SJSA1 (cell line): Measurements from ENCODE around the gene ZYX. TPM values are rescaled to one million over a fixed set of nuclear protein-coding genes. Genes with fewer than 3 reads are reported as not detected.

Experiments
- DNase-seq, 2 experiments: peaks; one replicate each; pipeline ENCODE4 v3.0.0-alpha.2; 2015 to 2020; ENCODE audit warnings: low spot score in 2 of 2, low read depth in 1 of 2
- H3K27ac ChIP-seq: fragments of 250-450 bp; sonication (Bioruptor Pico); 2 replicates; pipeline ENCODE4 v1.5.1; 2020; ENCODE audit warnings: mild to moderate bottlenecking, moderate library complexity
- H3K27me3 ChIP-seq: fragments of 250-450 bp; sonication (Bioruptor Pico); replicated peaks from 2 replicates; pipeline ENCODE4 v1.5.1; 2020; ENCODE audit warnings: mild to moderate bottlenecking, moderate library complexity
- H3K36me3 ChIP-seq: fragments of 250-450 bp; sonication (Bioruptor Pico); 2 replicates; pipeline ENCODE4 v1.5.1; 2020; ENCODE audit warnings: mild to moderate bottlenecking
- H3K4me1 ChIP-seq: fragments of 250-450 bp; sonication (Bioruptor Pico); replicated peaks from 2 replicates; pipeline ENCODE4 v1.6.1; 2021; ENCODE audit warnings: mild to moderate bottlenecking
- H3K4me3 ChIP-seq: fragments of 250-450 bp; sonication (Bioruptor Pico); 2 replicates; pipeline ENCODE4 v1.5.1; 2020; ENCODE audit warnings: mild to moderate bottlenecking
- H3K9me3 ChIP-seq: fragments of 250-450 bp; sonication (Bioruptor Pico); replicated peaks from 2 replicates; pipeline ENCODE4 v1.5.1; 2020; ENCODE audit warnings: mild to moderate bottlenecking
- total RNA-seq: library from RNA; depleted of rRNA; stranded (reverse); fragments of >200 nt; shearing (Covaris generic); gene quantifications from 2 replicates; pipeline ENCODE4 v1.2.3, GENCODE V29; 2014; rRNA removed

Gene ZYX
- 68.7 and 86.5 TPM in 2 replicates for total RNA-seq

- peak; percentile 90 to 99 for DNase-seq
- Histone ChIP-seq H3K27ac (peak within 1 kb of the TSS; percentile 92), H3K4me1 (peaks cover 54% of the 10 kb centered on the region)
Observed at GRCh38 chr7:143380646-143381426, at the start of gene ZYX. ZYX (plus strand) TSS chr7:143381345; CDS start chr7:143381572, 227 bp downstream.

GRCh38 chr7:143334244-143334643 lies 46.9 kb upstream of the ZYX start:
- H3K36me3 ChIP-seq = no peaks in the 10 kb centered on the region
- no peak overlapping the region for H3K27ac ChIP-seq
- no peak overlapping the region for H3K4me3 ChIP-seq
- H3K27me3 ChIP-seq = peaks cover 12% of the 10 kb centered on the region; the same call in 1 of the 2 replicates
- DNase-seq = no peak
- H3K9me3 ChIP-seq = no peaks in the 10 kb centered on the region
- H3K4me1 ChIP-seq = no peaks in the 10 kb centered on the region

More at GRCh38 chr7:143380646-143381426, at the start of gene ZYX:
- Histone ChIP-seq H3K27me3 (no peaks in the 10 kb centered on the region), H3K4me3 (peak within 1 kb of the TSS; percentile 77), H3K9me3 (0 out of 2 replicates have a peak, but pooled peaks cover 2% of the 10 kb centered on the region), H3K36me3 (peaks cover 57% of the 10 kb centered on the region)

GRCh38 chr7:143337216-143337615 lies 43.9 kb upstream of the ZYX start:
- Histone ChIP-seq H3K36me3 (no peaks in the 10 kb centered on the region), H3K9me3 (no peaks in the 10 kb centered on the region), H3K27me3 (peaks cover 12% of the 10 kb centered on the region; the same call in 1 of the 2 replicates), H3K27ac (no peak overlapping the region), H3K4me1 (no peaks in the 10 kb centered on the region), H3K4me3 (no peak overlapping the region)
- DNase-seq = no peak

- peaks cover 29% of the 10 kb centered on the region for H3K27me3 ChIP-seq
- H3K4me3 ChIP-seq = no peak overlapping the region
- no peaks in the 10 kb centered on the region for H3K36me3 ChIP-seq
- H3K4me1 ChIP-seq = no peaks in the 10 kb centered on the region
- H3K9me3 ChIP-seq = no peaks in the 10 kb centered on the region
- no peak overlapping the region for H3K27ac ChIP-seq
- no peak for DNase-seq
Observed at GRCh38 chr7:143341842-143342241, 39.3 kb upstream of the ZYX start.

GRCh38 chr7:143343596-143343995 lies 37.5 kb upstream of the ZYX start:
- peaks cover 23% of the 10 kb centered on the region for H3K27me3 ChIP-seq
- no peaks in the 10 kb centered on the region for H3K36me3 ChIP-seq
- H3K4me1 ChIP-seq = no peaks in the 10 kb centered on the region
- H3K9me3 ChIP-seq = no peaks in the 10 kb centered on the region
- no peak overlapping the region for H3K27ac ChIP-seq
- H3K4me3 ChIP-seq = no peak overlapping the region
- no peak for DNase-seq

- H3K27me3 ChIP-seq = peaks cover 31% of the 10 kb centered on the region
- no peaks in the 10 kb centered on the region for H3K4me1 ChIP-seq
- no peak overlapping the region for H3K27ac ChIP-seq
- H3K36me3 ChIP-seq = no peaks in the 10 kb centered on the region
- no peak for DNase-seq
- no peak overlapping the region for H3K4me3 ChIP-seq
- no peaks in the 10 kb centered on the region for H3K9me3 ChIP-seq
Observed at GRCh38 chr7:143345428-143345900, 35.7 kb upstream of the ZYX start.

GRCh38 chr7:143346018-143346417 lies 35.1 kb upstream of the ZYX start:
- H3K4me3 ChIP-seq = no peak overlapping the region
- H3K27ac ChIP-seq = no peak overlapping the region
- DNase-seq = no peak
- H3K36me3 ChIP-seq = no peaks in the 10 kb centered on the region
- peaks cover 32% of the 10 kb centered on the region for H3K27me3 ChIP-seq
- no peaks in the 10 kb centered on the region for H3K4me1 ChIP-seq
- no peaks in the 10 kb centered on the region for H3K9me3 ChIP-seq

- no peaks in the 10 kb centered on the region for H3K9me3 ChIP-seq
- no peak overlapping the region for H3K27ac ChIP-seq
- peaks cover 39% of the 10 kb centered on the region for H3K27me3 ChIP-seq
- no peak overlapping the region for H3K4me3 ChIP-seq
- DNase-seq = no peak
- H3K36me3 ChIP-seq = no peaks in the 10 kb centered on the region
- no peaks in the 10 kb centered on the region for H3K4me1 ChIP-seq
Observed at GRCh38 chr7:143347950-143348349, 33.2 kb upstream of the ZYX start.

- peaks cover 25% of the 10 kb centered on the region for H3K27me3 ChIP-seq
- no peaks in the 10 kb centered on the region for H3K9me3 ChIP-seq
- H3K4me3 ChIP-seq = no peak overlapping the region
- DNase-seq = no peak
- H3K4me1 ChIP-seq = no peaks in the 10 kb centered on the region
- H3K27ac ChIP-seq = no peak overlapping the region
- H3K36me3 ChIP-seq = no peaks in the 10 kb centered on the region
Observed at GRCh38 chr7:143351060-143351459, 30.1 kb upstream of the ZYX start.

- peaks cover 24% of the 10 kb centered on the region for H3K27me3 ChIP-seq
- H3K9me3 ChIP-seq = no peaks in the 10 kb centered on the region
- H3K36me3 ChIP-seq = no peaks in the 10 kb centered on the region
- H3K4me1 ChIP-seq = no peaks in the 10 kb centered on the region
- no peak for DNase-seq
- H3K27ac ChIP-seq = no peak overlapping the region
- no peak overlapping the region for H3K4me3 ChIP-seq
Observed at GRCh38 chr7:143351574-143351973, 29.6 kb upstream of the ZYX start.

GRCh38 chr7:143352531-143353002 lies 28.6 kb upstream of the ZYX start:
- no peaks in the 10 kb centered on the region for H3K9me3 ChIP-seq
- H3K4me1 ChIP-seq = no peaks in the 10 kb centered on the region
- no peak for DNase-seq
- H3K27ac ChIP-seq = no peak overlapping the region
- H3K4me3 ChIP-seq = no peak overlapping the region
- peaks cover 22% of the 10 kb centered on the region for H3K27me3 ChIP-seq
- H3K36me3 ChIP-seq = no peaks in the 10 kb centered on the region

GRCh38 chr7:143354376-143354775 lies 26.8 kb upstream of the ZYX start:
- H3K4me3 ChIP-seq = no peak overlapping the region
- H3K9me3 ChIP-seq = no peaks in the 10 kb centered on the region
- peaks cover 26% of the 10 kb centered on the region for H3K27me3 ChIP-seq
- no peaks in the 10 kb centered on the region for H3K36me3 ChIP-seq
- H3K27ac ChIP-seq = no peak overlapping the region
- H3K4me1 ChIP-seq = no peaks in the 10 kb centered on the region
- DNase-seq = no peak

GRCh38 chr7:143354965-143355364 lies 26.2 kb upstream of the ZYX start:
- Histone ChIP-seq H3K4me3 (no peak overlapping the region), H3K4me1 (no peaks in the 10 kb centered on the region), H3K27me3 (peaks cover 26% of the 10 kb centered on the region), H3K36me3 (no peaks in the 10 kb centered on the region), H3K9me3 (no peaks in the 10 kb centered on the region), H3K27ac (no peak overlapping the region)
- DNase-seq = no peak
